ENCODE results near the gene GDA. TPM values are rescaled to one million over a fixed set of nuclear protein-coding genes. Genes with fewer than 3 reads are reported as not detected.

The GDA gene
- total and polyA plus RNA-seq, 2 of the 4 experiments (the other 2 are of a cell fraction) = not detected

DNA sequence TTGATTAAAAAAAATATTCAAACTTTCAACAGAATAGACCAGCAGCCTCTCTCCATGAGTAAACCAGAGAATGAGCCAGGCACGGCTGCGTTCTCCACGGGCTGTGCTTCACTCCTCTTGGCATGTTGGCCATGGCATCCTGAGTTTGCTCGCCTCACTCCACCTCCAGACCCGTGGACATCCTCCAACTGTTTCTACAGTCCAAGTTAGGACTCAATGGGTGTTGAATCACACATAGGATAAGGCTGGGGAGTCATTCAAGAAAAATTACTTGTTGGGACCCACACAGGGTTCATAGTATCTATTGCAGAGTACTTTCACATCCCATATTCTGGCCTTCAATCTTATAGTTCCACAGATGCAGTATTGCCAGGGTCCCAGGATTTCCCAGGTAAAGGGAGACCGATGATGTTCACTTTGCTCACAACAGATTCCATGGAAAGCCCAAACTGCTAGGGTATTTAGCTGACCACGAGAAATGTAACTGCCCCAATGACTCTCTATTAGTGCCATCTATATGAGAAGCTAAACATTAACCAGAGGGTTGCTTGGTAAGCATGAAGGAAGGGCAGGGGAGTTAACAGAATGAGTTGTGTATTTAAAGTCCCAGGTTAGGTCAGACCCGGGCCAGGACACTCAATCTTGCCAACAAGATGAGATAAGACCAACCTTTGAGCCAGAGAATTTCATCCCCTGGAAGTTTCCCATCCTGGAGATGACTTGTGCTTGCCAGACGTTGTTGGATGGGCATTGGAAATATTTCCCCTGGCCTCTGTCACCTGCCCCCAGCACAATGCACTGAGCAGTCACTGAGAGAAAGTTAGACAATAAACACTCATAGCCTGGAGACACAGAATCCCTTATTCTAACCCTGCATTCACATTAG is 19.7 kb upstream of the GDA start:
- Histone ChIP-seq H3K4me1 (ENCODE audit: control insufficient read depth, insufficient read depth, low read length) (no peaks in the 10 kb centered on the region), H3K27me3 (ENCODE audit: control insufficient read depth, insufficient read depth, low read length) (no peaks in the 10 kb centered on the region), H2AFZ (replicated peaks; ENCODE audit: low read length, poor library complexity) (no peak overlapping the region), H2BK5ac (ENCODE audit: low read depth, low read length, poor library complexity, severe bottlenecking) (no peak overlapping the region), H3K56ac (ENCODE audit: extremely low read depth, insufficient read depth, low read length) (no peak overlapping the region), H3K27ac (ENCODE audit: insufficient read depth, low read length) (no peak overlapping the region), H4K91ac (ENCODE audit: insufficient read depth, low read depth, low read length) (no peak overlapping the region), H3K4ac (ENCODE audit: low read depth, low read length) (no peak overlapping the region), H3K4me3 (ENCODE audit: insufficient read depth, low read depth, low read length) (no peak overlapping the region), H3K23ac (ENCODE audit: low read depth, low read length) (no peak overlapping the region), H3K9me3 (ENCODE audit: control insufficient read depth, insufficient read depth, low read length) (no peaks in the 10 kb centered on the region), H3K18ac (ENCODE audit: low read depth, low read length) (no peak overlapping the region), H4K8ac (ENCODE audit: low read depth in 2 of 2, low read length in 2 of 2) (no peak overlapping the region), H3K79me1 (ENCODE audit: low read depth in 1 of 2, low read length in 2 of 2) (no peaks in the 10 kb centered on the region), H3K14ac (replicated peaks; ENCODE audit: low read depth, low read length) (no peak overlapping the region), H2BK120ac (ENCODE audit: low read depth, low read length) (no peak overlapping the region), H2BK20ac (ENCODE audit: low read depth, low read length) (no peak overlapping the region), H2BK15ac (ENCODE audit: low read depth, low read length) (no peak overlapping the region), H2AK5ac (ENCODE audit: low read depth, low read length) (no peak overlapping the region), H3K9me1 (ENCODE audit: insufficient read depth, low read length) (no peaks in the 10 kb centered on the region), H3K36me3 (ENCODE audit: control insufficient read depth, insufficient read depth, low read length) (no peaks in the 10 kb centered on the region), H3K4me2 (ENCODE audit: low read depth, low read length) (no peak overlapping the region), H4K20me1 (ENCODE audit: insufficient read depth, low read length) (no peaks in the 10 kb centered on the region), H4K5ac (ENCODE audit: low read depth, low read length) (no peak overlapping the region), H2AK9ac (replicated peaks; ENCODE audit: low read depth, low read length, poor library complexity) (no peak overlapping the region), H3K9ac (ENCODE audit: low read depth, low read length) (no peak overlapping the region)
- CTCF ChIA-PET = no interaction called here
- no peak for ATAC-seq (ENCODE audit: low read depth)
- no TSS peak for BruUV-seq (replicated peaks)
- DNase-seq = no peak
- in situ Hi-C loops (cut with MboI; ENCODE audit: low sequenced_read_pairs) = no loop called here
- WGBS, 2 experiments (ENCODE audit: extremely low coverage in 2 of 2, insufficient read length in 1 of 2) = no CpG with 5 or more reads among the region's 9 CpGs
- TF ChIP-seq MXI1 (IDR thresholded peaks at IDR 0.05; ENCODE audit: borderline replicate concordance, low read depth, low read length) (no peak), RFX5 (IDR thresholded peaks at IDR 0.05; ENCODE audit: low read depth, low read length) (no peak), CEBPB (IDR thresholded peaks at IDR 0.05; ENCODE audit: low read depth, low read length) (no peak), CHD1 (IDR thresholded peaks at IDR 0.05; ENCODE audit: low read depth, low read length) (no peak), RAD21 (IDR thresholded peaks at IDR 0.05; ENCODE audit: low read length) (no peak)
- TF ChIP-seq, protein P1, sequence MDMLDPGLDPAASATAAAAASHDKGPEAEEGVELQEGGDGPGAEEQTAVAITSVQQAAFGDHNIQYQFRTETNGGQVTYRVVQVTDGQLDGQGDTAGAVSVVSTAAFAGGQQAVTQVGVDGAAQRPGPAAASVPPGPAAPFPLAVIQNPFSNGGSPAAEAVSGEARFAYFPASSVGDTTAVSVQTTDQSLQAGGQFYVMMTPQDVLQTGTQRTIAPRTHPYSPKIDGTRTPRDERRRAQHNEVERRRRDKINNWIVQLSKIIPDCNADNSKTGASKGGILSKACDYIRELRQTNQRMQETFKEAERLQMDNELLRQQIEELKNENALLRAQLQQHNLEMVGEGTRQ (IDR thresholded peaks at IDR 0.05; ENCODE audit: low read depth, low read length) = no peak
- TF ChIP-seq, protein P2, sequence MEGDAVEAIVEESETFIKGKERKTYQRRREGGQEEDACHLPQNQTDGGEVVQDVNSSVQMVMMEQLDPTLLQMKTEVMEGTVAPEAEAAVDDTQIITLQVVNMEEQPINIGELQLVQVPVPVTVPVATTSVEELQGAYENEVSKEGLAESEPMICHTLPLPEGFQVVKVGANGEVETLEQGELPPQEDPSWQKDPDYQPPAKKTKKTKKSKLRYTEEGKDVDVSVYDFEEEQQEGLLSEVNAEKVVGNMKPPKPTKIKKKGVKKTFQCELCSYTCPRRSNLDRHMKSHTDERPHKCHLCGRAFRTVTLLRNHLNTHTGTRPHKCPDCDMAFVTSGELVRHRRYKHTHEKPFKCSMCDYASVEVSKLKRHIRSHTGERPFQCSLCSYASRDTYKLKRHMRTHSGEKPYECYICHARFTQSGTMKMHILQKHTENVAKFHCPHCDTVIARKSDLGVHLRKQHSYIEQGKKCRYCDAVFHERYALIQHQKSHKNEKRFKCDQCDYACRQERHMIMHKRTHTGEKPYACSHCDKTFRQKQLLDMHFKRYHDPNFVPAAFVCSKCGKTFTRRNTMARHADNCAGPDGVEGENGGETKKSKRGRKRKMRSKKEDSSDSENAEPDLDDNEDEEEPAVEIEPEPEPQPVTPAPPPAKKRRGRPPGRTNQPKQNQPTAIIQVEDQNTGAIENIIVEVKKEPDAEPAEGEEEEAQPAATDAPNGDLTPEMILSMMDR (conservative IDR thresholded peaks at IDR 0.05; ENCODE audit: low read depth, low read length) = no peak
- TF ChIP-seq, protein P3, sequence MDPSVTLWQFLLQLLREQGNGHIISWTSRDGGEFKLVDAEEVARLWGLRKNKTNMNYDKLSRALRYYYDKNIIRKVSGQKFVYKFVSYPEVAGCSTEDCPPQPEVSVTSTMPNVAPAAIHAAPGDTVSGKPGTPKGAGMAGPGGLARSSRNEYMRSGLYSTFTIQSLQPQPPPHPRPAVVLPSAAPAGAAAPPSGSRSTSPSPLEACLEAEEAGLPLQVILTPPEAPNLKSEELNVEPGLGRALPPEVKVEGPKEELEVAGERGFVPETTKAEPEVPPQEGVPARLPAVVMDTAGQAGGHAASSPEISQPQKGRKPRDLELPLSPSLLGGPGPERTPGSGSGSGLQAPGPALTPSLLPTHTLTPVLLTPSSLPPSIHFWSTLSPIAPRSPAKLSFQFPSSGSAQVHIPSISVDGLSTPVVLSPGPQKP (IDR thresholded peaks at IDR 0.05; ENCODE audit: borderline replicate concordance, low read depth, low read length) = no peak
- dilution Hi-C loops (cut with HindIII; ENCODE audit: low sequenced_read_pairs, unreplicated experiment) = no loop called here
- POLR2A ChIA-PET (ENCODE audit: unreplicated experiment) = no interaction called here
- intact Hi-C loops (cut with micrococcal nuclease) = no loop called here
